Measurements from ENCODE around the gene EBF3. TPM values are rescaled to one million over a fixed set of nuclear protein-coding genes. Genes with fewer than 3 reads are reported as not detected.

Gene EBF3
- total RNA-seq, 2 donors from 2014 or later, result 0.12 to 0.80 TPM

DNA sequence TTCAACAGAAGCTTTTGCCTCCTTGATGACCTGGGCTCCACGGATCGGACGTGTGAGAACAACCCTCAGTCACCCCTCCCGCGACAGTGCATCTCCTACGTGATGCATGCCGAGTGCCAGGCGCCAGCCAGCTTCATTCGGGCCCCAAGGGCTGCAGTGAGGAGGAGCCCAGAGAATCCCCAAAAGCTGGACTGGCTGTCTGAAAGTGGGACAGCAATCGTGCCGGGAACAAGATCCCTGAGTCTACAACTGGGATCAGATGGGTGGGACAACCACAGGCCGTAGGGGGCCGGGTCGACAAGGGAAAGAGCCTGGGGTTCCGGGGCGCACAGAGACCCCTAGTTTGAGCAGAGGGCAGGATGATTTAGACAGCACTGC, 27.2 kb downstream of the EBF3 start:
- intact Hi-C loops (cut with DNase I), result no loop called here
- H3K27ac ChIP-seq, result no peak overlapping the region
- H3K27me3 ChIP-seq, result peaks cover 4% of the 10 kb centered on the region
- no peak for DNase-seq
- no peaks in the 10 kb centered on the region for H3K36me3 ChIP-seq
- TF ChIP-seq, protein P1, sequence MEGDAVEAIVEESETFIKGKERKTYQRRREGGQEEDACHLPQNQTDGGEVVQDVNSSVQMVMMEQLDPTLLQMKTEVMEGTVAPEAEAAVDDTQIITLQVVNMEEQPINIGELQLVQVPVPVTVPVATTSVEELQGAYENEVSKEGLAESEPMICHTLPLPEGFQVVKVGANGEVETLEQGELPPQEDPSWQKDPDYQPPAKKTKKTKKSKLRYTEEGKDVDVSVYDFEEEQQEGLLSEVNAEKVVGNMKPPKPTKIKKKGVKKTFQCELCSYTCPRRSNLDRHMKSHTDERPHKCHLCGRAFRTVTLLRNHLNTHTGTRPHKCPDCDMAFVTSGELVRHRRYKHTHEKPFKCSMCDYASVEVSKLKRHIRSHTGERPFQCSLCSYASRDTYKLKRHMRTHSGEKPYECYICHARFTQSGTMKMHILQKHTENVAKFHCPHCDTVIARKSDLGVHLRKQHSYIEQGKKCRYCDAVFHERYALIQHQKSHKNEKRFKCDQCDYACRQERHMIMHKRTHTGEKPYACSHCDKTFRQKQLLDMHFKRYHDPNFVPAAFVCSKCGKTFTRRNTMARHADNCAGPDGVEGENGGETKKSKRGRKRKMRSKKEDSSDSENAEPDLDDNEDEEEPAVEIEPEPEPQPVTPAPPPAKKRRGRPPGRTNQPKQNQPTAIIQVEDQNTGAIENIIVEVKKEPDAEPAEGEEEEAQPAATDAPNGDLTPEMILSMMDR (IDR thresholded peaks at IDR 0.05), result no peak
- H3K4me1 ChIP-seq, result no peaks in the 10 kb centered on the region
- H3K4me3 ChIP-seq, result no peak overlapping the region
- H3K9me3 ChIP-seq, result no peaks in the 10 kb centered on the region
- no peak overlapping the region for H3K9ac ChIP-seq (ENCODE audit: low read depth in 2 of 2, low read length in 2 of 2)

DNA sequence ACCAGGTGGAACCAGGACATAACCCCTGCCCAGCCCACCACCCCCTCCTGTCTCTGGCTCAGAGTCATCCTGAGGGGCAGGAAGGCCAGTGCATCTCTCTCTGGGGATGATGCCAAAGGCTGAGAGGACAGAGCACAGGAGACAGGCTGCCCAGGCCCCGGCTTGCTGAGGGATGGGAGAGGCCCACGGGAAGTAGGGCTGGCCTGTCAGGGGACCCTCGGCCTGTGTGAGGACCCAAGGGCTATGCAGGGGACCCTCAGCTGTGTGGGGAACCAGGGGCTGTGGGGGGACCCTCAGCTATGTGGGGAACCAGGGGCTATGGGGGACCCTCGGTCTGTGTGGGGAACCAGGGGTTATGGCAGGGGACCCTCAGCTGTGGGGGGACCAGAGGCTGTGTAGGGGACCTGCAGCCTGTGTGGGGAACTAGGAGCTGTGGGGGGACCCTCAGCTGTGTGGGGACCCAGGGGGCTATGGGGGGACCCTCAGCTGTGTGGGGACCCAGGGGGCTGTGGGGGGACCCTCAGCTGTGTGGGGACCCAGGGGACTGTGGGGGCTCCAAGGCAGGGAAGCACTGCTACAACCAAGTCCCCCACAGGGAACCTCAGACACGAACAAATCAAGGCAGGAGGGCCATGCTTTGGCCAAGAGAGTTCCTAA, 27.7 kb downstream of the EBF3 start:
- H3K9me3 ChIP-seq, result no peaks in the 10 kb centered on the region
- TF ChIP-seq, protein P1 (IDR thresholded peaks at IDR 0.05), result no peak
- peaks cover 4% of the 10 kb centered on the region for H3K27me3 ChIP-seq
- DNase-seq, result no peak
- H3K4me1 ChIP-seq, result no peaks in the 10 kb centered on the region
- no peak overlapping the region for H3K4me3 ChIP-seq
- intact Hi-C loops (cut with DNase I), result no loop called here
- H3K9ac ChIP-seq (ENCODE audit: low read depth in 2 of 2, low read length in 2 of 2), result no peak overlapping the region
- H3K36me3 ChIP-seq, result no peaks in the 10 kb centered on the region
- H3K27ac ChIP-seq, result no peak overlapping the region

DNA sequence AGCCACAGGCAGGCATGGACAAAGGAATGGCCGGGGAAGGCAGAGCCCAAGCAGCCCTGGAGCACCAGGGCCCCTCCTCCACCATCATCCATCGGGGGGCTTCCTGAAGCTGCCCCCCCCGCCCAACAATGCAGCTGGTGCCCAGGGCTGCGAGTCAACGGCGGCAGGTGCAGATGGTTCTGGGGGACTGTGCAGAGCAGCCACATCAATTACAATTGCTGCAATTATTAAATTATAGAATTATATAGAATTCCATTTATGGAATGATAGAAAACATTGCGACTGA, 28.3 kb downstream of the EBF3 start:
- H3K27me3 ChIP-seq, result peaks cover 4% of the 10 kb centered on the region
- no peak overlapping the region for H3K4me3 ChIP-seq
- H3K4me1 ChIP-seq, result no peaks in the 10 kb centered on the region
- DNase-seq, result no peak
- H3K9ac ChIP-seq (ENCODE audit: low read depth in 2 of 2, low read length in 2 of 2), result no peak overlapping the region
- H3K36me3 ChIP-seq, result no peaks in the 10 kb centered on the region
- TF ChIP-seq, protein P1 (IDR thresholded peaks at IDR 0.05), result no peak
- no peak overlapping the region for H3K27ac ChIP-seq
- H3K9me3 ChIP-seq, result no peaks in the 10 kb centered on the region
- intact Hi-C loops (cut with DNase I), result no loop called here

DNA sequence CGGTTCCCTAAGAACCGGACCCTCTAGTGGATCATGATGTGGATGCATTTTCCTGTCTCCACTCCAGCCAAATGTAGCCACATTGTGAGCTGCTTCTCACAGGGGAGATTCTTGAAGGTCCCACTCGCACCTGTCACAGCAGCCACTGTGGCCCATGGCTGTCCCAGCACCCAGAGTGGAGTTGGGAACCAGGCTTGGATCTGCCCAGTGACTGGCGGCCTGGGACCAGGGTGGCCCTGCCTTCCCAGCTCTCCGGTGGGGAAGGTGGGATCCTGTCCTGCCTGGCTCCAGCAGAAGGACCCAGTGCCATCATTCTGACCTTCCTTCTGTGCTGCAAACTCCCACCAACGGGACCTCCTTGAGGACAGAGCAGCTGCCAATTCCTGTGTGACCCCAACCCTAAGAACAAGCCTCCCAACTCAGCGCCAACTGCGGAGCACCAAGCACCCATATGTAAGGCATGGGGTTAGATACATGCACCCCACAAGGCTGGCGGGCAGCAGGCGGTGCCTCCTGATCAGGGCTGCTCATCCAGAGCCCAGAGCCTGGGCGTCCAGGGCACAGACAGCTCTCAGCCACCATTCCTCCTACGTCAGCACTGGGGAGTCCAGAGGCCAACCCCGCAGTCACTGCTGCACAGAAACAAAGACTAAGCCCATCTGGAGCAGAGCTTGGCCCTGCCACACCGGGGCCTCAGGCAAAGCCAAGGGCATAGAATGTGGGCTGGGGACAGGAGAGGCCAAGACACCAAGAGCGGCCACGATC, 28.8 kb downstream of the EBF3 start:
- DNase-seq, result no peak
- Histone ChIP-seq H3K27me3 (peaks cover 4% of the 10 kb centered on the region), H3K4me3 (no peak overlapping the region), H3K9ac (ENCODE audit: low read depth in 2 of 2, low read length in 2 of 2) (no peak overlapping the region), H3K9me3 (no peaks in the 10 kb centered on the region), H3K4me1 (no peaks in the 10 kb centered on the region), H3K36me3 (no peaks in the 10 kb centered on the region), H3K27ac (no peak overlapping the region)
- TF ChIP-seq, protein P1 (IDR thresholded peaks at IDR 0.05), result no peak
- intact Hi-C loops (cut with DNase I), result no loop called here

DNA sequence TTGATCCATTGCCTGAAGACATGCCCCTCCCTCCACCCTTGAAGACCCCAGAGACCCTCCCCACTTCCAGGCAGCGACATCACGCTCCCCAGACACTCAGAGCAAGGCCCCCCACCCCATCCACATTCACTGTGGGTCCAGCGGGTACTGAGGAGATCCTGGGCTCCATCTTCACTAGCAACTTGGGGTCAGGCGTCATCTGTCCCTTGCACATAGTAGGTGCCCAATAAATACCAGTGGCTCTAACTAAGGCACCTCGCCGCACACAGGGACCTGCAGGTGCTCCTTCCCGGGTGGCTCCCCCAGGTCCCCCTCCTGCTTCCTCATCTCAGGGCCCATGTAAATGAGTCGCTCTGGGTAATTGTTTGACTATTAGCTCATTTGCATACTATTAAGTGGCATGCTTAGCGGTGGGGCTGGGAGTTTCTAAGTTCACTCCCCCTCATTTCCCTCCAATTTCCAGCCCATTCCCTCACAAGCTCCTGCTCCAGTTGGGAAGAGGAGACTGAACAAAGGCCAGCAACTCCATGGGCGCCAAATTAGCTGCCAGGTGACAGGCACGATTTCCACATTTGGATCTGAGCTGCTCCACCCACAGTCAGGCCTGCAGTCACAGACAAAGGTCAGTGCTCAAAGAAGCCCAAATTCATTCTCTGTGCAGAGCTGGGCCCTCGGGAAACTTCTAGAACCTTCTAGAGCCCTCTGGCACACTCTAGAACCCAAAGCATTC, 29.7 kb downstream of the EBF3 start:
- H3K9me3 ChIP-seq, result no peaks in the 10 kb centered on the region
- H3K4me3 ChIP-seq, result no peak overlapping the region
- H3K4me1 ChIP-seq, result no peaks in the 10 kb centered on the region
- DNase-seq, result no peak
- H3K27me3 ChIP-seq, result no peaks in the 10 kb centered on the region
- no peak overlapping the region for H3K9ac ChIP-seq (ENCODE audit: low read depth in 2 of 2, low read length in 2 of 2)
- intact Hi-C loops (cut with DNase I), result no loop called here
- H3K27ac ChIP-seq, result no peak overlapping the region
- TF ChIP-seq, protein P1 (IDR thresholded peaks at IDR 0.05), result no peak
- no peaks in the 10 kb centered on the region for H3K36me3 ChIP-seq

Measured in colonic mucosa (tissue), 4 donors.